Activated naive CD8-positive, alpha-beta T cell treated with anti-CD3 and anti-CD28 coated beads for 36 hours (primary cell): ENCODE results near the gene MISP. TPM values are rescaled to one million over a fixed set of nuclear protein-coding genes. Genes with fewer than 3 reads are reported as not detected.

Source experiments
- DNase-seq: peaks from one replicate; pipeline ENCODE4 v3.0.0; 2021
- H3K27ac Mint-ChIP-seq: one replicate; pipeline ENCODE4 v1.8.0; 2022; ENCODE audit warnings: mild to moderate bottlenecking, moderate library complexity, mixed read lengths
- H3K27me3 Mint-ChIP-seq: one replicate; pipeline ENCODE4 v1.8.0; 2022; ENCODE audit warnings: mild to moderate bottlenecking, mixed read lengths
- H3K36me3 Mint-ChIP-seq: one replicate; pipeline ENCODE4 v1.8.0; 2021; ENCODE audit warnings: mild to moderate bottlenecking, mixed read lengths
- H3K4me1 Mint-ChIP-seq: one replicate; pipeline ENCODE4 v1.8.0; 2021; ENCODE audit warnings: mixed read lengths
- H3K4me3 Mint-ChIP-seq: one replicate; pipeline ENCODE4 v1.8.0; 2022; ENCODE audit warnings: mild to moderate bottlenecking, moderate library complexity, mixed read lengths
- H3K9me3 Mint-ChIP-seq: one replicate; pipeline ENCODE4 v1.8.0; 2022; ENCODE audit warnings: mixed read lengths
- total RNA-seq, 2 experiments: library from RNA; stranded (reverse); gene quantifications; one replicate each; pipeline ENCODE4 v1.2.3, GENCODE V29; 2021

The MISP gene
- total RNA-seq, 2 experiments from 2014 or later, result 0.10 TPM; not detected in 1

DNA sequence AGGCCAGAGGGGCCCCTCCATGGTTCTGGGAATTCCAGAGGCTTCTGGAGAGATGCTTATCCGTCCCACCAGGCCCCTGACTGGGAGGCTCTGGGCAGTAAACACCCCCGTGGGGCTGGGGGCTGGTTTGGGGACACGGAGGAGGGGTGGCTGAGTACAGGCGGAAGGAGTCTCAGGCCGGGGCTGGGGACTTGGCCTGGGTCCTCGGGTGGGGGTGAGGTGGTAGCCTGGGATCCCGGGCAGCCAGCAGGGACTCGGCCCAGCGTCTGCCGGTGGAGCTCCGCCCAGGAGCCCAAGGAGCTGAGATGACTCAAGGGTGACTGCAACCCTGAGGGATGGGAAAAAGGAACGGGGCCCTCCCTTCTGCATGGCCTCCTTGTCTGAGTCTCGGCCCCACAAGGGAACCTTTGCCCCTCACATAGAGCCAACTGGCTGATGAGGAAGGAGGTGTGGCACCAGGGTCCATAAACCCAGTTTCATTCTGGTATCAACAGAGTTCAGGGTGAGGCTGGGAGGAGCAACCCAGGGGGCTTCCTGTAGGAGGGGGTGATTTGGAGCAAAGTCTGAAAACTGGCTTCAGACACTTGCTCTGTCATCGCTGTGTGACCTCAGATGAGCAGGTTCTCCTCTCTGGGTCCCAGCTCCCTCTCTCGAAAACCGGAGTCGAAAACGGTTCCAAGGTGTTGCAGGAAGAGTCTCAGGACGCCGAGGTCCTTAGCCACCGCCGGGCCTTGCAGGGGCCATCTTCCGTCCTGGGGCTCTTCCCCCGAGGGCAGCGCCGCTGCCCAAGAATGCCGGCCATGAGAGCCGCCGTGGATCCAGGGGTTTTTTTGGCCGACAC, 809 bp downstream of the MISP start:
- H3K4me1 Mint-ChIP-seq, result no peaks in the 10 kb centered on the region
- peaks cover 6% of the 10 kb centered on the region for H3K27me3 Mint-ChIP-seq
- H3K9me3 Mint-ChIP-seq, result no peaks in the 10 kb centered on the region
- H3K4me3 Mint-ChIP-seq, result no peak overlapping the region
- no peak for DNase-seq
- H3K36me3 Mint-ChIP-seq, result no peaks in the 10 kb centered on the region
- no peak overlapping the region for H3K27ac Mint-ChIP-seq

DNA sequence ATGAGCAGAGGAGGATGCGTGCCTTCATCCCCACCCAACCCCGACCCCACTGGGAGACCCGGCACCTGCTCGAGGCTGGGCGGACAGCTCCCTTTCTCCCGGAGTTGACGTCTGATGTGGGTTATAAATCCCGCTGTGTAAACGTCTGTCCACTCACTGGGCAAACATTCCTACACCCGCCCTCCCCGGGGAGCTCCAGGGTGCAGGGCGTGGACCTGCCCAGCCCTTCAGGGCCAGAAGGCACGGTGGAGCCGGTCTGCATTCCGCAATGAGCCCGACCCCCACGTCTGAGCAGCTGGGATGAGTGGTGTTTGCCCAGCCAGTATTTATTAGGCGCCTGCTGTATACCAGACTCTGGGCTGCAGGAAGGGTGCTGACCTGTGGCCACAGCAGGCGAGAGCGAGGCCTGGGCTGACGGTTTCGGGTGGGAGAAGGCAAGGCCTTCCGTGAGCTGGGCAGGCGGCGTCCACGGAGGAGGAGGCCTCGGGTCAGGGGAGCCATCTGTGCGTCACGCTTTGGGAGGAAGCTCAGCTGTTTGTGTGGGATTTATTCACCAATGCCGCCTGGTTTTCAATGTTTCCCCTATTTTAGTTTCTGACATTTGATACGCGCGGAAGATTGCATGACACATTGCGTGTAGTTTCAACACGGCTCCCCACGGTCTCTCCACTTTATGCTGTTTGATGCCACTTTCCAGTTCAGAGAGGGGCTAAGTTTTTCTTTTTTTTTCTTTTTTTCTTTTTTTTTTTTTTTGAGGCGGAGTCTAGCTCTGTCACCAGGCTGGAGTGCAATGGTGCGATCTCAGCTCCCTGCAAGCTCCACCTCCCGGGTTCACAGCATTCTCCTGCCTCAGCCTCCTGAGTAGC, 2.0 kb downstream of the MISP start:
- H3K27ac Mint-ChIP-seq, result no peak overlapping the region
- H3K36me3 Mint-ChIP-seq, result no peaks in the 10 kb centered on the region
- no peaks in the 10 kb centered on the region for H3K9me3 Mint-ChIP-seq
- no peak overlapping the region for H3K4me3 Mint-ChIP-seq
- H3K27me3 Mint-ChIP-seq, result peaks cover 6% of the 10 kb centered on the region
- no peak for DNase-seq
- H3K4me1 Mint-ChIP-seq, result no peaks in the 10 kb centered on the region

DNA sequence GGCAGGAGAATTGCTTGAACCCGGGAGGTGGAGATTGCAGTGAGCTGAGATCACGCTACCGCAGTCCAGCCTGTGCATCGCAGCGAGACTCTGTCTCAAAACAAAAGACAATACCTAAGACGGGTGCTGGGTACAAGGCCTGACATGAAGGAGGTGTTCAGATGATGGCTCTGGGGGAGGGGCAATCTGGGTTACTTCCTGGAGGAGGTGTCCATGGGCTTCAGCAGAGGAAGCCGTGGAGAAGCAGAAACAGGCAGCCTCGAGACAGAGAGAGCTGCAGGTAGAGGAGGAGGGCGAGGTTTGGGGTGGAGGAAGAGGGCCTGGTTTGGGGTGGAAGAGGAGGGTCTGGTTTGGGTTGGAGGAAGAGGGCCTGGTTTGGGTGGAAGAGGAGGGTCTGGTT, 3.6 kb downstream of the MISP start:
- Mint-ChIP-seq H3K27me3 (peaks cover 6% of the 10 kb centered on the region), H3K27ac (no peak overlapping the region), H3K4me3 (no peak overlapping the region), H3K4me1 (no peaks in the 10 kb centered on the region), H3K36me3 (no peaks in the 10 kb centered on the region), H3K9me3 (peaks cover under 1% of the 10 kb centered on the region)
- no peak for DNase-seq

DNA sequence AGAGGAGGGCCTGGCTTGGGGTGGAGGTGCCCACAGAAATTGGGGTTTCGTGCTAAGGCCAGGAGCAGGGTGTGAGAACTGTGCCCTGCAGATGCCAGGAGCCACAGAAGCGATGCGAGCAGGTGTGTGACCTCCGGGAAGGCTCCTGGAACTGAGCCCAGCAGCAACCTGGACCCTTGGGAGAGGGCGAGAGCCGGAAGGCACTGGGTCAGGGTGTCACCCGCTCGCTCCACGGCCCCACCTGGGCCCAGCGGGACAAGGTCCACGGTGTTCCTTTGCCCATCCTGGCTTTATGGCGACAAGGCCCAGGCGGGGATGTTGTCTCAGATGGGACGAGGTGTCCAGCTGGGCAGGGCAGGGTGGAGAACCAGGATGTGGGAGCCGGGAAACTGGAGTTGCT, 4.2 kb downstream of the MISP start:
- Mint-ChIP-seq H3K4me3 (no peak overlapping the region), H3K27ac (no peak overlapping the region), H3K4me1 (no peaks in the 10 kb centered on the region), H3K9me3 (peaks cover 1% of the 10 kb centered on the region), H3K36me3 (no peaks in the 10 kb centered on the region), H3K27me3 (peaks cover 6% of the 10 kb centered on the region)
- DNase-seq, result no peak

DNA sequence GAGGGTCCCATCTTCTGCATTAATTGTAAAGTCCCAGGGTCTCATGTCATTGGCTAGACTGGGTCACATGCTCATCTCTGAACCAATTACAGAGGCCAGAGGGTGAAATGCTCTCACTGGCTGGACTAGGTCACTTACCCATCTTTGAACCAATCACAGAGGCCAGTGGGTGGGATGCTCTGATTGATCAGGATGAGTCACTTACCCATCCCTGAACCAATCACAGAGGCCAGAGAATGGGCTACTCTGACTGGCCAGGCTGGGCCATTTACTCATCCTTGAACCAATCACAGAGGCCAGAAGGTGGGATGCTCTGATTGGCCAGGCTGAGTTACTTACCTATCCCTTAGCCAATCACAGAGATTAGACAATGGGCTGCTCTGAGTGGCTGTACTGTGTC, 5.3 kb downstream of the MISP start:
- Mint-ChIP-seq H3K27me3 (peaks cover 6% of the 10 kb centered on the region), H3K4me3 (no peak overlapping the region), H3K4me1 (no peaks in the 10 kb centered on the region), H3K36me3 (no peaks in the 10 kb centered on the region), H3K9me3 (peaks cover 1% of the 10 kb centered on the region), H3K27ac (no peak overlapping the region)
- peak; percentile 40 for DNase-seq

DNA sequence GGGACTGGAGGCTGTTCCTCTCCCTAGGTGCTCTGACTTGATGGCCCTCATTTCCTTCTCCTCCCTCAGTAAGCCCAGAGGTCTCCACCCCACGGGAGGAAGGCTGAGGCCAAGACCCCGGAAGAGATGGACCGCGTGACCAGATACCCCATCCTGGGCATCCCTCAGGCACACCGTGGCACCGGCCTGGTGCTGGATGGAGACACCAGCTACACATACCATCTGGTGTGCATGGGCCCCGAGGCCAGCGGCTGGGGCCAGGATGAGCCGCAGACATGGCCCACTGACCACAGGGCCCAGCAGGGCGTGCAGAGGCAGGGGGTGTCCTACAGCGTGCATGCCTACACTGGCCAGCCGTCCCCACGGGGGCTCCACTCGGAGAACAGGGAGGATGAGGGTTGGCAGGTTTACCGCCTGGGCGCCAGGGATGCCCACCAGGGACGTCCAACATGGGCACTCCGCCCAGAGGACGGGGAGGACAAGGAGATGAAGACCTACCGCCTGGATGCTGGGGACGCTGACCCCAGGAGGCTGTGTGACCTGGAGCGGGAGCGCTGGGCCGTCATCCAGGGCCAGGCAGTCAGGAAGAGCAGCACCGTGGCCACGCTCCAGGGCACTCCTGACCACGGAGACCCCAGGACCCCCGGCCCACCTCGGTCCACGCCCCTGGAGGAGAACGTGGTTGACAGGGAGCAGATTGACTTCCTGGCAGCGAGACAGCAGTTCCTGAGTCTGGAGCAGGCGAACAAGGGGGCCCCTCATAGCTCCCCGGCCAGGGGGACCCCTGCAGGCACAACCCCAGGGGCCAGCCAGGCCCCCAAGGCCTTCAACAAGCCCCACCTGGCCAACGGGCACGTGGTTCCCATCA, 6.1 kb downstream of the MISP start:
- H3K4me3 Mint-ChIP-seq, result no peak overlapping the region
- peaks cover 1% of the 10 kb centered on the region for H3K9me3 Mint-ChIP-seq
- no peaks in the 10 kb centered on the region for H3K36me3 Mint-ChIP-seq
- no peak overlapping the region for H3K27ac Mint-ChIP-seq
- H3K27me3 Mint-ChIP-seq, result peaks cover 6% of the 10 kb centered on the region
- no peaks in the 10 kb centered on the region for H3K4me1 Mint-ChIP-seq
- no peak for DNase-seq

DNA sequence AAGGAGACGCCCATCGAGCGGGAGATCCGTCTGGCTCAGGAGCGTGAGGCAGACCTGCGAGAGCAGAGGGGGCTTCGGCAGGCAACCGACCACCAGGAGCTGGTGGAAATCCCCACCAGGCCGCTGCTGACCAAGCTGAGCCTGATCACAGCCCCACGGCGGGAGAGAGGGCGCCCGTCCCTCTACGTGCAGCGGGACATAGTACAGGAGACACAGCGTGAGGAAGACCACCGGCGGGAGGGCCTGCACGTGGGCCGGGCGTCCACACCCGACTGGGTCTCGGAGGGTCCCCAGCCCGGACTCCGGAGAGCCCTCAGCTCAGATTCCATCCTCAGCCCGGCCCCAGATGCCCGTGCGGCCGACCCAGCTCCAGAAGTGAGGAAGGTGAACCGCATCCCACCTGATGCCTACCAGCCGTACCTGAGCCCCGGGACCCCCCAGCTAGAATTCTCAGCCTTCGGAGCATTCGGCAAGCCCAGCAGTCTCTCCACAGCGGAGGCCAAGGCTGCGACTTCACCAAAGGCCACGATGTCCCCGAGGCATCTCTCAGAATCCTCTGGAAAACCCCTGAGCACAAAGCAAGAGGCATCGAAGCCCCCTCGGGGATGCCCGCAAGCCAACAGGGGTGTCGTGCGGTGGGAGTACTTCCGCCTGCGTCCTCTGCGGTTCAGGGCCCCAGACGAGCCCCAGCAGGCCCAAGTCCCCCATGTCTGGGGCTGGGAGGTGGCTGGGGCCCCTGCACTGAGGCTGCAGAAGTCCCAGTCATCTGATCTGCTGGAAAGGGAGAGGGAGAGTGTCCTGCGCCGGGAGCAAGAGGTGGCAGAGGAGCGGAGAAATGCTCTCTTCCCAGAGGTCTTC, 7.1 kb downstream of the MISP start:
- H3K9me3 Mint-ChIP-seq, result peaks cover 1% of the 10 kb centered on the region
- no peak overlapping the region for H3K27ac Mint-ChIP-seq
- H3K4me3 Mint-ChIP-seq, result no peak overlapping the region
- peaks cover under 1% of the 10 kb centered on the region for H3K27me3 Mint-ChIP-seq
- no peaks in the 10 kb centered on the region for H3K4me1 Mint-ChIP-seq
- H3K36me3 Mint-ChIP-seq, result no peaks in the 10 kb centered on the region
- no peak for DNase-seq

DNA sequence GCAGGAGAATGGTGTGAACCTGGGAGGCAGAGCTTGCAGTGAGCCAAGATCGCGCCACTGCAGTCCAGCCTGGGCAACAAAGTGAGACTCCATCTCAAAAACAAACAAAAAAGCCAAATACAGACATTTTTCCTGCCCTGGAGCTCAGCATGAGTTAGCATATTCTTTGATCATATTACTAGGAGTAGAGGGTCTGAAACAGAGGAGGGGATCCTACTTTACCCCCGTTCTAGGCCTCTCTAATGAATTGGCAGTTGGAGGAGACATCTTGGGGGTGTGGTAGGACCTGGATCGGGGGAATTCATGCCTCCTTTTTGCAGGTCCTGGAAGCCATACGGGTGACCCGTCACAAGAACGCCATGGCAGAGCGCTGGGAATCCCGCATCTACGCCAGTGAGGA, 12.3 kb downstream of the MISP start:
- H3K36me3 Mint-ChIP-seq, result no peaks in the 10 kb centered on the region
- no peaks in the 10 kb centered on the region for H3K27me3 Mint-ChIP-seq
- no peaks in the 10 kb centered on the region for H3K4me1 Mint-ChIP-seq
- no peak overlapping the region for H3K27ac Mint-ChIP-seq
- H3K9me3 Mint-ChIP-seq, result peaks cover 1% of the 10 kb centered on the region
- no peak for DNase-seq
- no peak overlapping the region for H3K4me3 Mint-ChIP-seq

DNA sequence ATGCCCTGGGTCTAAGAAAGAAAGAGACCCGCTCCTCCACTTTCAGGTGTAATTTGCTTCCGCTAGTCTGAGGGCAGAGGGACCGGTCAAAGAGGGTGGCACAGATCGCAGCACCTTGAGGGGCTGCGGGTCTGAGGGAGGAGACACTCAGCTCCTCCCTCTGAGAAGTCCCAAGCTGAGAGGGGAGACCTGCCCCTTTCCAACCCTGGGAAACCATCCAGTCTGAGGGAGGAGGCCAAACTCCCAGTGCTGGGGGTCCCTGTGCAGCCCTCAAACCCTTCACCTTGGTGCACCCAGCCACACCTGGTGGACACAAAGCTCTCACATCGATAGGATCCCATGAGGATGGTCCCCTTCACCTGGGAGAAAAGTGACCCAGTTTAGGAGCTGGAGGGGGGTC, 13.0 kb downstream of the MISP start:
- no peak overlapping the region for H3K27ac Mint-ChIP-seq
- H3K36me3 Mint-ChIP-seq, result no peaks in the 10 kb centered on the region
- no peak overlapping the region for H3K4me3 Mint-ChIP-seq
- peaks cover 1% of the 10 kb centered on the region for H3K9me3 Mint-ChIP-seq
- H3K4me1 Mint-ChIP-seq, result no peaks in the 10 kb centered on the region
- H3K27me3 Mint-ChIP-seq, result no peaks in the 10 kb centered on the region
- no peak for DNase-seq

DNA sequence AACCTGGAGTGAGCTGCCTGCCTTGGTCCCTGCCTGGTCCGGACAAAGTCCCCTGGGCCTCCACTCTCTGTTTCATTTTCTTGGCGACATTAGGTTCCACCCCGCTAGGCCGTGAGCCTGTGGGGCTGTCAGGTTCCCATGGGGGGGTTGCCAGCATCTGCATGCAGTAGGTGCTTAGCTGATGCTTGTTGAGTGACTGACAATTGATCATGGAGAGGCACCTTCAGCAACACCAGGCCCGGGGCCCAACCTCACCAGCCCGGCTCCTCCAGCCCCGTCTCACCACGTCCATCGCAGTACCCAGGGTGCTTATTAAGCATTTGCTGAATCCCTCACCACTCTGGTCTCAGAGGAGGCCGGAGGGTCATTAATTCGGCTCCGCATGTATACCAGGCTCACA, 13.4 kb downstream of the MISP start:
- no peaks in the 10 kb centered on the region for H3K36me3 Mint-ChIP-seq
- DNase-seq, result no peak
- H3K27ac Mint-ChIP-seq, result no peak overlapping the region
- no peaks in the 10 kb centered on the region for H3K27me3 Mint-ChIP-seq
- no peak overlapping the region for H3K4me3 Mint-ChIP-seq
- peaks cover 1% of the 10 kb centered on the region for H3K9me3 Mint-ChIP-seq
- no peaks in the 10 kb centered on the region for H3K4me1 Mint-ChIP-seq

DNA sequence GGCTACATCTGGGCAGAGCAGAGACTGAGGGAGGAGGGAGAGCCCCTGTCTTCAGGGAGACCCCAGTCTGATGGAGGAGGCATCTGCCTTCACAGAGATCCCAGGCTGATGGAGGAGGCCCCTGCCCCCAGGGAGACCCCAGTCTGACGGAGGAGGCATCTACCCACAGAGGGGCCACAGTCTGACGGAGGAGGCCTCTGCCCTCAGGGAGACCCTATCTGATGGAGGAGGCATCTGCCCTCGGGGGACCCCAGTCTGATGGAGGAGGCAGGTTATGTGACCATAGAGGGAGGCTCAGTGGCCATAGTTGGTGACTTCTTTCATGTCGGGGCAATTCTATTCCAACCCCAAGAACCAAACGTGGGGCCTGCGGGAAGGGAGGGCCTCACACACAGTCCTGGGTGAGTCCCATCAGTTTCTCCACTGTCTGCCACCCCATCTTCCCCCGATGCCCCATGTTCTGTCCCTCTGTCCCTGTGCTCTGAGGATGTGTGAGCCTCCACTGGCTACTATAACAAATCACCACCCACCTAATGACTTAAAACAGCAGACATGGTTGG, 14.3 kb downstream of the MISP start:
- DNase-seq, result no peak
- Mint-ChIP-seq H3K9me3 (no peaks in the 10 kb centered on the region), H3K27me3 (peaks cover 6% of the 10 kb centered on the region), H3K4me3 (no peak overlapping the region), H3K36me3 (no peaks in the 10 kb centered on the region), H3K27ac (no peak overlapping the region), H3K4me1 (peaks cover under 1% of the 10 kb centered on the region)

DNA sequence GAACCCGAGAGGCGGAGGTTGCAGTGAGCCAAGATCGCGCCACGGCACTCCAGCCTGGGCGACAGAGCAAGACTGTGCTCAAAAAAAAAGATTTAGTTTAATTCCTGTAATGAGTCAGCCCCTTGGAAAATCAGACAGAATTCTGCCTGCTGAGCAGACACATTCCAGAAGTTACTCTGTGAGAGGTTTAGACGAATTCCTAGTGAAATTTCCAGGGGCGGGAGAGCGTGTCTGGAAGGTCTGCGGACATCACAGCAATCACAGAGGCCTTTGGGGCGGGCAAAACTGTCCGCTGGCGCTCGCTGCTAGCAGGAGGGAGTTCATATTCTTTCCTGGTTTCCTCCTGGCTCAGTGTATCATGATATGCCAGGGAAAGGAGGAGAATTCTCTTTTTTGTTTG, 17.5 kb downstream of the MISP start:
- DNase-seq, result no peak
- H3K27ac Mint-ChIP-seq, result no peak overlapping the region
- H3K36me3 Mint-ChIP-seq, result no peaks in the 10 kb centered on the region
- H3K4me1 Mint-ChIP-seq, result peaks cover 3% of the 10 kb centered on the region
- no peaks in the 10 kb centered on the region for H3K9me3 Mint-ChIP-seq
- peaks cover 13% of the 10 kb centered on the region for H3K27me3 Mint-ChIP-seq
- no peak overlapping the region for H3K4me3 Mint-ChIP-seq

DNA sequence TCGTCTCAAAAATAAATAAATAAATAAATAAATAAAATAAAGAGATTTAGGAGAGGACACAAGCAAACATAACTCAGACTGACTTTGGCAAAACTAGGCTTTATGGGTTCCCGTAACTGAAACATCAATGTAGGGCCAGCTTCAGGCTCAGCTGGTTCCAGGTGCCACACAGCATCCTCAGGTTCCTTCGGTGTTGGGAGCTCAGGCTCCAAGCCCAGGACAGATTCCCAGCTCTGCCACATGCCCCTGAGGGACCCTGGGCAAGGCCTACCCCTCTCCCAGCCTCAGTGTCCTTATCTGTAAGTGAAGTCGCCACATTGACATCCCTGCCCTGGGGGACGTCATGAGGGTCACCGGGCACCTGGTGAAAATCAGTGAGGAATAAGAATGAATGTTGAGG, 18.7 kb downstream of the MISP start:
- Mint-ChIP-seq H3K9me3 (no peaks in the 10 kb centered on the region), H3K27me3 (peaks cover 13% of the 10 kb centered on the region), H3K36me3 (no peaks in the 10 kb centered on the region), H3K4me3 (no peak overlapping the region), H3K27ac (no peak overlapping the region), H3K4me1 (peaks cover 3% of the 10 kb centered on the region)
- no peak for DNase-seq

DNA sequence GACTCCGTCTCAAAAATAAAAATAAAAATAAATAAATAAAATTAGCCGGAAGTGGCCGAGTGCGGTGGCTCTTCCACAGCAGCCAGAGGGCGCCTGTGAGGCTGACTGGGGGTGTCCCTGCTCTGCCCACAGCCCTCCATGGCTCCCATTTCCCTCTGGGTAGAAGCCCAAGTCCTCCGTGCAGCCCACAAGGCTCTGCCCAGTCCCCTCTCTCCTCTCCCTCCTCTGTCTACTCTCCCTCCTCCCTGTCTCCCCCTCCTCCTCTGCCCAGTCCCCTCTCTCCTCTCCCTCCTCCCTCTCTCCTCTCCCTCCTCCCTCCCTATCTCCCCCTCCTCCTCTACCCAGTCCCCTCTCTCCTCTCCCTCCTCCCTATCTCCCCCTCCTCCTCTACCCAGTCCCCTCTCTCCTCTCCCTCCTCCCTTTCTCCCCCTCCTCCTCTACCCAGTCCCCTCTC, 20.4 kb downstream of the MISP start:
- Mint-ChIP-seq H3K36me3 (no peaks in the 10 kb centered on the region), H3K27ac (no peak overlapping the region), H3K9me3 (no peaks in the 10 kb centered on the region), H3K27me3 (peaks cover 13% of the 10 kb centered on the region), H3K4me1 (peaks cover 3% of the 10 kb centered on the region), H3K4me3 (no peak overlapping the region)
- peak; percentile 51 for DNase-seq
